Measurements from ENCODE around the gene PAXX. TPM values are rescaled to one million over a fixed set of nuclear protein-coding genes. Genes with fewer than 3 reads are reported as not detected.

The PAXX gene
- polyA plus RNA-seq (2013, experiment 1 of 2; ENCODE audit: insufficient read length), result 39.0 TPM
- polyA plus RNA-seq (2013, experiment 2 of 2; ENCODE audit: insufficient read length), result 22.5 TPM

GRCh38 chr9:136991993-136992818 is at the start of gene PAXX:
TSS of gene PAXX (plus strand) at chr9:136992422. CDS start at chr9:136992444, 22 bp downstream.
- peak; percentile 87 for DNase-seq

- no peak for DNase-seq
Observed at GRCh38 chr9:136942881-136943230, 49.4 kb upstream of the PAXX start.

GRCh38 chr9:136943291-136944211 is 48.7 kb upstream of the PAXX start:
- no peak for DNase-seq

- peak; percentile 68 for DNase-seq
Observed at GRCh38 chr9:136944212-136944518, 48.1 kb upstream of the PAXX start.

- peak; percentile 93 for DNase-seq
Observed at GRCh38 chr9:136944519-136945332, 47.5 kb upstream of the PAXX start, which contains the start of the genes C8G and FBXW5. TSS of gene C8G (plus strand) at chr9:136945243. CDS start at chr9:136945321, 78 bp downstream. TSS of gene FBXW5 (minus strand) at chr9:136944738. CDS start at chr9:136944083, 655 bp downstream.

- DNase-seq, result no peak
Observed at GRCh38 chr9:136945333-136946227, 46.6 kb upstream of the PAXX start.

- DNase-seq, result no peak
Observed at GRCh38 chr9:136946228-136947027, 45.8 kb upstream of the PAXX start.

GRCh38 chr9:136947028-136947891 is 45.0 kb upstream of the PAXX start:
- DNase-seq, result no peak

- peak; percentile 43 for DNase-seq
Observed at GRCh38 chr9:136947955-136948510, 44.2 kb upstream of the PAXX start.

GRCh38 chr9:136949239-136949816 is 42.9 kb upstream of the PAXX start:
- no peak for DNase-seq

- peak; percentile 79 for DNase-seq
Observed at GRCh38 chr9:136949817-136950655, 42.2 kb upstream of the PAXX start.

GRCh38 chr9:136950656-136951276 is 41.5 kb upstream of the PAXX start:
- no peak for DNase-seq

- no peak for DNase-seq
Observed at GRCh38 chr9:136951541-136952320, 40.5 kb upstream of the PAXX start, which contains the start of gene LCN12. TSS of gene LCN12 (plus strand) at chr9:136952273. CDS start at chr9:136952328, 55 bp downstream.

- DNase-seq, result no peak
Observed at GRCh38 chr9:136952321-136952850, 39.8 kb upstream of the PAXX start.

- no peak for DNase-seq
Observed at GRCh38 chr9:136952876-136953770, 39.1 kb upstream of the PAXX start.
